Measurements from ENCODE around the gene RGMA. TPM values are rescaled to one million over a fixed set of nuclear protein-coding genes. Genes with fewer than 3 reads are reported as not detected.

RGMA gene
- total RNA-seq, 1 donor from 2014 or later, result 11.4 TPM

GRCh38 chr15:93072011-93072410 is 17.0 kb downstream of the RGMA start:
- no peak for TF ChIP-seq CTCF (IDR thresholded peaks at IDR 0.05; ENCODE audit: unreplicated experiment)
- Mint-ChIP-seq H3K27me3 (peaks cover 53% of the 10 kb centered on the region), H3K4me3 (ENCODE audit: low read depth) (peak overlapping the region; percentile 98), H3K36me3 (ENCODE audit: insufficient read depth) (no peaks in the 10 kb centered on the region), H3K27ac (peak overlapping the region; percentile 93), H3K9me3 (ENCODE audit: low read depth) (no peaks in the 10 kb centered on the region), H3K4me1 (ENCODE audit: low read depth) (peaks cover 17% of the 10 kb centered on the region)
- DNase-seq (ENCODE audit: low spot score, unreplicated experiment), result no peak

- Mint-ChIP-seq H3K36me3 (ENCODE audit: insufficient read depth) (peaks cover 2% of the 10 kb centered on the region), H3K9me3 (ENCODE audit: low read depth) (no peaks in the 10 kb centered on the region), H3K4me3 (ENCODE audit: low read depth) (peak overlapping the region; percentile 98), H3K27me3 (peaks cover 48% of the 10 kb centered on the region), H3K27ac (peak overlapping the region; percentile 93), H3K4me1 (ENCODE audit: low read depth) (peaks cover 17% of the 10 kb centered on the region)
- no peak for DNase-seq (ENCODE audit: low spot score, unreplicated experiment)
- TF ChIP-seq CTCF (IDR thresholded peaks at IDR 0.05; ENCODE audit: unreplicated experiment), result no peak
These were observed 17.5 kb downstream of the RGMA start for GRCh38 chr15:93071469-93071936.

GRCh38 chr15:93070551-93071296 is 18.3 kb downstream of the RGMA start:
- Mint-ChIP-seq H3K4me3 (ENCODE audit: low read depth) (peak overlapping the region; percentile 98), H3K4me1 (ENCODE audit: low read depth) (peaks cover 17% of the 10 kb centered on the region), H3K27ac (no peak overlapping the region), H3K9me3 (ENCODE audit: low read depth) (no peaks in the 10 kb centered on the region), H3K36me3 (ENCODE audit: insufficient read depth) (peaks cover 3% of the 10 kb centered on the region), H3K27me3 (peaks cover 40% of the 10 kb centered on the region)
- TF ChIP-seq CTCF (IDR thresholded peaks at IDR 0.05; ENCODE audit: unreplicated experiment), result no peak
- DNase-seq (ENCODE audit: low spot score, unreplicated experiment), result no peak

GRCh38 chr15:93070132-93070531 is 18.9 kb downstream of the RGMA start:
- Mint-ChIP-seq H3K9me3 (ENCODE audit: low read depth) (no peaks in the 10 kb centered on the region), H3K27ac (no peak overlapping the region), H3K4me3 (ENCODE audit: low read depth) (peak overlapping the region; percentile 38), H3K4me1 (ENCODE audit: low read depth) (peaks cover 17% of the 10 kb centered on the region), H3K27me3 (peaks cover 35% of the 10 kb centered on the region), H3K36me3 (ENCODE audit: insufficient read depth) (peaks cover 3% of the 10 kb centered on the region)
- no peak for DNase-seq (ENCODE audit: low spot score, unreplicated experiment)
- TF ChIP-seq CTCF (IDR thresholded peaks at IDR 0.05; ENCODE audit: unreplicated experiment), result no peak

GRCh38 chr15:93068581-93069199 is 20.3 kb downstream of the RGMA start:
- DNase-seq (ENCODE audit: low spot score, unreplicated experiment), result no peak
- Mint-ChIP-seq H3K4me3 (ENCODE audit: low read depth) (no peak overlapping the region), H3K27me3 (peaks cover 21% of the 10 kb centered on the region), H3K36me3 (ENCODE audit: insufficient read depth) (peaks cover 3% of the 10 kb centered on the region), H3K9me3 (ENCODE audit: low read depth) (no peaks in the 10 kb centered on the region), H3K27ac (peak overlapping the region; percentile 43), H3K4me1 (ENCODE audit: low read depth) (peaks cover 26% of the 10 kb centered on the region)
- no peak for TF ChIP-seq CTCF (IDR thresholded peaks at IDR 0.05; ENCODE audit: unreplicated experiment)

All from progenitor cell of endocrine pancreas (in vitro differentiated cells).